SK-N-SH treated with all-trans-retinoic acid at 6 μM for 48 hours (cell line): ENCODE data around the gene PLAU.
"Not testable (repeated sequence)": the region's sequence is repeated elsewhere in the genome, so short reads cannot be mapped to it uniquely, and the experiment has no call there.

Source experiments
- TOX ChIP-seq: fragments of 250-450 bp; sonication (Bioruptor Pico); IDR thresholded peaks from 2 replicates; pipeline ENCODE4 v1.8.0; 2021; ENCODE audit warnings: mild to moderate bottlenecking, moderate library complexity, borderline replicate concordance
- TF ChIP-seq, protein P1 (sequence below): fragments of 250-450 bp; sonication (Bioruptor Pico); IDR thresholded peaks from 2 replicates; pipeline ENCODE4 v1.8.0; 2020; ENCODE audit warnings: mild to moderate bottlenecking, moderate library complexity, borderline replicate concordance

GRCh38 chr10:73963533-73963932, 52.6 kb downstream of the PLAU start:
- TF ChIP-seq, protein P1, sequence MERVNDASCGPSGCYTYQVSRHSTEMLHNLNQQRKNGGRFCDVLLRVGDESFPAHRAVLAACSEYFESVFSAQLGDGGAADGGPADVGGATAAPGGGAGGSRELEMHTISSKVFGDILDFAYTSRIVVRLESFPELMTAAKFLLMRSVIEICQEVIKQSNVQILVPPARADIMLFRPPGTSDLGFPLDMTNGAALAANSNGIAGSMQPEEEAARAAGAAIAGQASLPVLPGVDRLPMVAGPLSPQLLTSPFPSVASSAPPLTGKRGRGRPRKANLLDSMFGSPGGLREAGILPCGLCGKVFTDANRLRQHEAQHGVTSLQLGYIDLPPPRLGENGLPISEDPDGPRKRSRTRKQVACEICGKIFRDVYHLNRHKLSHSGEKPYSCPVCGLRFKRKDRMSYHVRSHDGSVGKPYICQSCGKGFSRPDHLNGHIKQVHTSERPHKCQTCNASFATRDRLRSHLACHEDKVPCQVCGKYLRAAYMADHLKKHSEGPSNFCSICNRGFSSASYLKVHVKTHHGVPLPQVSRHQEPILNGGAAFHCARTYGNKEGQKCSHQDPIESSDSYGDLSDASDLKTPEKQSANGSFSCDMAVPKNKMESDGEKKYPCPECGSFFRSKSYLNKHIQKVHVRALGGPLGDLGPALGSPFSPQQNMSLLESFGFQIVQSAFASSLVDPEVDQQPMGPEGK: not testable (repeated sequence)
- TF ChIP-seq TOX: not testable (repeated sequence)
